Measurements from ENCODE around the gene TSHZ2.
"Not testable (repeated sequence)": the region's sequence is repeated elsewhere in the genome, so short reads cannot be mapped to it uniquely, and the experiment has no call there.

TSHZ2 gene

GRCh38 chr20:53307964-53308597 is 335.9 kb downstream of the TSHZ2 start:
- no peak overlapping the region for H3K27ac ChIP-seq
- no peak overlapping the region for H3K4me3 ChIP-seq

GRCh38 chr20:53309515-53309914 is 337.4 kb downstream of the TSHZ2 start:
- Histone ChIP-seq H3K4me3 (no peak overlapping the region), H3K27ac (no peak overlapping the region)

GRCh38 chr20:53312957-53313356 is 340.8 kb downstream of the TSHZ2 start:
- Histone ChIP-seq H3K4me3 (no peak overlapping the region), H3K27ac (no peak overlapping the region)

- Histone ChIP-seq H3K27ac (no peak overlapping the region), H3K4me3 (no peak overlapping the region)
These were observed 344.2 kb downstream of the TSHZ2 start for GRCh38 chr20:53316206-53316937.

- Histone ChIP-seq H3K4me3 (no peak overlapping the region), H3K27ac (no peak overlapping the region)
These were observed 347.0 kb downstream of the TSHZ2 start for GRCh38 chr20:53319200-53319599.

GRCh38 chr20:53319716-53320115 is 347.6 kb downstream of the TSHZ2 start:
- no peak overlapping the region for H3K27ac ChIP-seq

GRCh38 chr20:53320701-53321100 is 348.5 kb downstream of the TSHZ2 start:
- Histone ChIP-seq H3K4me3 (no peak overlapping the region), H3K27ac (no peak overlapping the region)

More at GRCh38 chr20:53319716-53320115, 347.6 kb downstream of the TSHZ2 start:
- no peak overlapping the region for H3K4me3 ChIP-seq

- H3K27ac ChIP-seq, result no peak overlapping the region
- no peak overlapping the region for H3K4me3 ChIP-seq
These were observed 349.4 kb downstream of the TSHZ2 start for GRCh38 chr20:53321596-53321995.

GRCh38 chr20:53322651-53323050 is 350.5 kb downstream of the TSHZ2 start:
- no peak overlapping the region for H3K27ac ChIP-seq

GRCh38 chr20:53323460-53323859 is 351.3 kb downstream of the TSHZ2 start:
- not testable (repeated sequence) for H3K4me3 ChIP-seq, H3K27ac ChIP-seq

More at GRCh38 chr20:53322651-53323050, 350.5 kb downstream of the TSHZ2 start:
- no peak overlapping the region for H3K4me3 ChIP-seq

GRCh38 chr20:53324816-53325215 is 352.7 kb downstream of the TSHZ2 start:
- Histone ChIP-seq H3K4me3 (no peak overlapping the region), H3K27ac (no peak overlapping the region)

GRCh38 chr20:53328961-53329360 is 356.8 kb downstream of the TSHZ2 start:
- Histone ChIP-seq H3K27ac (peak overlapping the region in 3 of 21 experiments; percentile 23 to 63 (median 59)), H3K4me3 (no peak overlapping the region)

GRCh38 chr20:53329781-53330180 is 357.6 kb downstream of the TSHZ2 start:
- H3K4me3 ChIP-seq, result no peak overlapping the region
- peak overlapping the region in 1 of 21 experiments; percentile 63 for H3K27ac ChIP-seq

- Histone ChIP-seq H3K4me3 (no peak overlapping the region), H3K27ac (peak overlapping the region in 5 of 21 experiments; percentile 17 to 73 (median 47))
These were observed 358.5 kb downstream of the TSHZ2 start for GRCh38 chr20:53330601-53331140.

- Histone ChIP-seq H3K4me3 (no peak overlapping the region), H3K27ac (peak overlapping the region in 8 of 21 experiments; percentile 0 to 73 (median 34))
These were observed 359.2 kb downstream of the TSHZ2 start for GRCh38 chr20:53331151-53331973.

GRCh38 chr20:53332022-53332837 is 360.1 kb downstream of the TSHZ2 start:
- peak overlapping the region in 5 of 21 experiments; percentile 0 to 33 (median 7) for H3K27ac ChIP-seq
- H3K4me3 ChIP-seq, result no peak overlapping the region

- Histone ChIP-seq H3K27ac (no peak overlapping the region), H3K4me3 (no peak overlapping the region)
These were observed 362.7 kb downstream of the TSHZ2 start for GRCh38 chr20:53334861-53335260.

- Histone ChIP-seq H3K4me3 (no peak overlapping the region), H3K27ac (no peak overlapping the region)
These were observed 363.4 kb downstream of the TSHZ2 start for GRCh38 chr20:53335555-53335954.

- no peak overlapping the region for H3K27ac ChIP-seq
- no peak overlapping the region for H3K4me3 ChIP-seq
These were observed 364.7 kb downstream of the TSHZ2 start for GRCh38 chr20:53336892-53337291.
